ENCODE data around the gene CACNA1B. TPM values are rescaled to one million over a fixed set of nuclear protein-coding genes. Genes with fewer than 3 reads are reported as not detected.

Gene CACNA1B
- total and polyA plus RNA-seq, 2 experiments from 2014 or later = 0.39 to 0.60 TPM

DNA sequence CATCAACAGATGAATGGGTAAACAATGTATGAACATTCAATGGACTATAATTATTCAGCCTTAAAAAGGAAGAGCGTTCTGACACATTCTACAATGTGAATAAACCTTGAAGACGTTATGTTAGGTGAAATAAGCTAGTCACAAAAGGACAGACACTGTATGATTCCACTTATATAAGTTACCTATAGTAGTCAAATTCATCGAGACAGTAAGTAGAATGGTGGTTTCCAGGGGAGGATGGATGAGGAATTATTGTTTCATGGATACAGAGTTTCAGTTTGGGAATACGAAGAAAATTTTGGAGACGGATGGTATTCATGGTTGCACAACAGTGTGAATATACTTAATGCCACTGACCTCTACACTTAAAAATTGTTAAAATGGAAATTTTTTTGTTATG is 216.4 kb downstream of the CACNA1B start:
- Histone ChIP-seq H3K27ac (no peak overlapping the region), H3K4me3 (no peak overlapping the region), H3K4me1 (ENCODE audit: low read depth) (no peaks in the 10 kb centered on the region), H3K9me3 (ENCODE audit: low read depth) (no peaks in the 10 kb centered on the region), H3K36me3 (no peaks in the 10 kb centered on the region), H3K27me3 (no peaks in the 10 kb centered on the region)
- no peak for TF ChIP-seq CTCF (IDR thresholded peaks at IDR 0.05; ENCODE audit: low read depth, low read length)
- DNase-seq (ENCODE audit: low read depth in 1 of 2, low spot score in 1 of 2) = no peak

DNA sequence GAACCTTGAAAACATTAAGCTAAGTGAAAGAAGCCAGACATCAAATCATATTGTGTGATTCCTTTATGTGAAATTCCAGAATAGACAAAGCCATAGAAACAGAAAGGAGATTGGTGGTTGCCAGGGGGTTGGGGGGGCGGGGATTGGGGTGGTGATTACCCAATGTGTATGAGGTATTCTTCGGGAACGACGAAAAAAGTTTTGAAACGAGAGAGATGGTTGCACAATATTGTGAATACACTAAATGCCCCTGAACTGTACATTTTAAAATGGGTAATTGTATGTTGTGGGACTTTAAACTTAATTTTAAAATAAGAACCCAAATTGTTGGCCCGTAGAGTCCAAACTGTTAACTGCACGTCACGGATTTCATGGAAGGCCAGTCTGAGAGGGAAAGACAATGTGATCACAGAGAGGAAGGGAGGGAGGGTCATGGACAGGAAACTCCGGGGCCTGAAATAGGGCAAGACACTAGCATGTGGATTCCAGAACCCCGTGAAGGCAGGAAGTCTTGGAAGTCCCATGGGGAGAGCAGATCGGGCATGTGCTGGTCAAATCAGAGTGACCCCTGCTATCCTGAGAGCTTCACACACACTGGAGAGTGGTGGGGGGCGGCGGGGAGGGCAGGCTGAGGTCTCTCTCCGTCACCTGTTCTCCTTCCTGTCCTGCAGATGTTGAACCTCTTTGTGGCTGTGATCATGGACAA is 218.4 kb downstream of the CACNA1B start:
- Histone ChIP-seq H3K27me3 (no peaks in the 10 kb centered on the region), H3K27ac (no peak overlapping the region), H3K9me3 (ENCODE audit: low read depth) (no peaks in the 10 kb centered on the region), H3K36me3 (no peaks in the 10 kb centered on the region), H3K4me3 (no peak overlapping the region), H3K4me1 (ENCODE audit: low read depth) (no peaks in the 10 kb centered on the region)
- DNase-seq (ENCODE audit: low read depth in 1 of 2, low spot score in 1 of 2) = no peak
- no peak for TF ChIP-seq CTCF (IDR thresholded peaks at IDR 0.05; ENCODE audit: low read depth, low read length)

GRCh38 chr9:138096519-138096845 is 218.9 kb downstream of the CACNA1B start:
- Histone ChIP-seq H3K4me1 (ENCODE audit: low read depth) (no peaks in the 10 kb centered on the region), H3K9me3 (ENCODE audit: low read depth) (no peaks in the 10 kb centered on the region), H3K27ac (no peak overlapping the region), H3K36me3 (no peaks in the 10 kb centered on the region), H3K4me3 (no peak overlapping the region), H3K27me3 (no peaks in the 10 kb centered on the region)
- no peak for TF ChIP-seq CTCF (IDR thresholded peaks at IDR 0.05; ENCODE audit: low read depth, low read length)
- no peak for DNase-seq (ENCODE audit: low read depth in 1 of 2, low spot score in 1 of 2)

GRCh38 chr9:138097501-138097991 is 220.0 kb downstream of the CACNA1B start:
- no peak for DNase-seq (ENCODE audit: low read depth in 1 of 2, low spot score in 1 of 2)
- Histone ChIP-seq H3K27ac (no peak overlapping the region), H3K27me3 (no peaks in the 10 kb centered on the region), H3K36me3 (no peaks in the 10 kb centered on the region), H3K4me1 (ENCODE audit: low read depth) (no peaks in the 10 kb centered on the region), H3K4me3 (no peak overlapping the region), H3K9me3 (ENCODE audit: low read depth) (no peaks in the 10 kb centered on the region)
- no peak for TF ChIP-seq CTCF (IDR thresholded peaks at IDR 0.05; ENCODE audit: low read depth, low read length)

- Histone ChIP-seq H3K9me3 (ENCODE audit: low read depth) (no peaks in the 10 kb centered on the region), H3K4me3 (no peak overlapping the region), H3K27me3 (no peaks in the 10 kb centered on the region), H3K36me3 (no peaks in the 10 kb centered on the region), H3K4me1 (ENCODE audit: low read depth) (no peaks in the 10 kb centered on the region), H3K27ac (no peak overlapping the region)
- no peak for DNase-seq (ENCODE audit: low read depth in 1 of 2, low spot score in 1 of 2)
- no peak for TF ChIP-seq CTCF (IDR thresholded peaks at IDR 0.05; ENCODE audit: low read depth, low read length)
Observed at GRCh38 chr9:138098116-138098907, 220.7 kb downstream of the CACNA1B start.
